Panc1 (cell line): ENCODE data around the gene CKB. TPM values are rescaled to one million over a fixed set of nuclear protein-coding genes. Genes with fewer than 3 reads are reported as not detected.

Experiments used
- ATAC-seq: fragments of 200-7000 bp; cut with Tn5 transposase; 2 replicates; pipeline ENCODE4 v1.9.1; 2020; ENCODE audit warnings: mild to moderate bottlenecking, moderate library complexity
- BruUV-seq: library from RNA; stranded (reverse); fragments of 400-500 nt; replicated peaks from 2 replicates; lab custom pipeline; 2021; lab: Mats Ljungman, UMichigan
- CTCF ChIA-PET: fragments of 300-600 bp; sonication (Branson Sonifier 250); formaldehyde crosslinking; loops from one replicate; lab custom pipeline; 2022; ENCODE audit warnings: antibody characterized with exemption; lab: Charles Lee
- POLR2A ChIA-PET: fragments of 300-600 bp; sonication (Branson Sonifier 250); formaldehyde crosslinking; loops from one replicate; lab custom pipeline; 2022; ENCODE audit warnings: antibody characterized with exemption; lab: Charles Lee
- DNase-seq: peaks from one replicate; pipeline ENCODE4 v3.0.0-alpha.2; 2010; ENCODE audit warnings: low read depth, low spot score
- H3K27ac ChIP-seq: 2 replicates; pipeline ENCODE4 v1.5.1; 2011; ENCODE audit warnings: mild to moderate bottlenecking, low read length, inconsistent platforms
- H3K27me3 ChIP-seq: fragments of 200-500 bp; sonication (Bioruptor generic); 2 replicates; pipeline ENCODE4 v1.6.0; 2014; ENCODE audit warnings: low read length, inconsistent platforms; ENCODE audit not compliant: control insufficient read depth, insufficient read depth
- H3K36me3 ChIP-seq: fragments of 200-500 bp; sonication (Bioruptor generic); 2 replicates; pipeline ENCODE4 v1.5.1; 2014; ENCODE audit warnings: inconsistent platforms, mild to moderate bottlenecking, low read length, moderate library complexity; ENCODE audit not compliant: control insufficient read depth, insufficient read depth
- H3K4me1 ChIP-seq: 2 replicates; pipeline ENCODE4 v1.5.1; 2011; ENCODE audit warnings: inconsistent platforms, mild to moderate bottlenecking, low read length, moderate library complexity; ENCODE audit not compliant: control insufficient read depth, insufficient read depth
- H3K4me3 ChIP-seq, 2 experiments: 2 replicates each; pipeline ENCODE4 v1.5.1; 2011 to 2012; ENCODE audit warnings: low read depth in 2 of 2, low read length in 2 of 2, mild to moderate bottlenecking in 2 of 2, inconsistent platforms in 1 of 2, moderate library complexity in 1 of 2
- H3K9me3 ChIP-seq: fragments of 200-500 bp; sonication (Bioruptor generic); 2 replicates; pipeline ENCODE4 v1.5.1; 2014; ENCODE audit warnings: low read depth, mild to moderate bottlenecking, inconsistent platforms, low read length, moderate library complexity; ENCODE audit not compliant: control insufficient read depth, insufficient read depth
- POLR2AphosphoS5 ChIP-seq: IDR thresholded peaks from 2 replicates; pipeline ENCODE4 v1.6.1; 2012; ENCODE audit warnings: mild to moderate bottlenecking, low read depth, low read length, moderate library complexity
- SIN3A ChIP-seq: IDR thresholded peaks from 2 replicates; pipeline ENCODE4 v1.6.1; 2012; ENCODE audit warnings: low read depth, mild to moderate bottlenecking, low read length, moderate library complexity, borderline replicate concordance; ENCODE audit not compliant: insufficient read depth
- TCF7L2 ChIP-seq: IDR thresholded peaks from 2 replicates; pipeline ENCODE4 v1.6.1; 2011; ENCODE audit warnings: mild to moderate bottlenecking, low read depth, low read length, inconsistent platforms
- in situ Hi-C: cut with HindIII; loops from 2 replicates; pipeline ENCODE4 v1.10.0; 2016; ENCODE audit warnings: low sequenced_read_pairs, low pct_unique_long_range_greater_than_20kb
- intact Hi-C: fragments of 100-400 bp; cut with micrococcal nuclease; formaldehyde crosslinking; loops from one replicate; pipeline ENCODE4 v1.10.0; 2022; ENCODE audit not compliant: unreplicated experiment
- total RNA-seq: library from RNA; stranded (reverse); gene quantifications from one replicate; pipeline ENCODE4 v1.2.1, GENCODE V29; 2021; ENCODE audit not compliant: unreplicated experiment
- TF ChIP-seq, protein P1 (sequence below): fragments of 450-650 bp; IDR thresholded peaks from 2 replicates; pipeline ENCODE4 v1.5.1; 2017; ENCODE audit warnings: mild to moderate bottlenecking
- TF ChIP-seq, protein P2 (sequence below), 2 experiments: IDR thresholded peaks; 2 replicates each; pipeline ENCODE4 v1.6.1; 2011 to 2012; ENCODE audit warnings: low read depth in 2 of 2, control low read depth in 1 of 2, low read length in 1 of 2, mild to moderate bottlenecking in 1 of 2, moderate library complexity in 1 of 2; ENCODE audit not compliant: insufficient read depth in 1 of 2

Gene CKB
- total RNA-seq, 1 experiment from 2014 or later = 436 TPM

DNA sequence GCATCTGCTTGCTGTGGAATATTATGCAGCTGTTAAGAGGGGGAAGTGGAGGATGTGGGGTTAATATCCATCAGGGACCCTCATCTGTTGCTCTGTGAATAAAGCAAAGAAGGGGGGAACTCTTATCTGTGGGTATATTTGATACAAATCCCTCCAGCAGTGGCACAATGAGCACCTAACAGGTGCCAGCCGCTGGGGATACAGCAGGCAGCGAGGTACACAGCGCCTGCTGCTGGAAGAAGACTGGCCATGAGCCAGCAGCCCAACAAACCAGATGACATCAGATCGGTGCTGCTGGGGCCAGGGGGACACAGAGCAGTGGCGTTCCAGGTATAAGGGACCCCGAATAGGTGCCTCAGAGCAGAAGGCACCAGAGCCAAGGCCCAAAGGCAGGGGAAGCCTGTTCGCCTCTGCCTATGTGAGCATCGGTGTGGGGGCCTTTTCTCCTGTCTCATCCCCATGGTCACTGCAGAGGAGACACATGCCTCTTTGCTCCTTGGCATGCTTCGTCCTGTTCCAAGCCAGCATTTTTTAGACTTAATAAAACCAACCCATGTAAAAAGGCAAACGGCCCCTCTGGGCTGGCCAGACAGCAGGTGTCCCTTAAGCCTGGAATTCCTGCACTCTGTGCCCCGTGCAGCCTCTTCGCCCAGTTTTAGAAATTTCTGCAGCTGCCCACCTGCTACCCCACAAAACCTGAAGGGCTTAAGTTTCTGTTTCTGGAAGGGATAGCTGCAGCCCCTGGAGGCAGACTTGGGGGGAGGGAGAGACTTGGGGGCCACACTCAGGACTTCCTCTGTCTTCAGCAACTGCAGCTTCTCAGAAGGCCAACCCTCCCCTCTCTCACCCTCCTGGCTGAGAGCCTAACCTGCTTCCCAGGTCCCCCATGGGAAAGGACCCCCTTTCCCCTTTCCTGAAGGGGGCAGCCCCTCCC, 1.6 kb upstream of the CKB start:
- in situ Hi-C loops = no loop called here
- H3K27me3 ChIP-seq = no peaks in the 10 kb centered on the region
- no peak for ATAC-seq
- no peaks in the 10 kb centered on the region for H3K9me3 ChIP-seq
- no peak overlapping the region for H3K4me3 ChIP-seq
- no peak overlapping the region for H3K27ac ChIP-seq
- ChIA-PET POLR2A (interaction anchor here (0.5 kb wide), 1 partner anchor 708 kb away, joined by 3 read pairs; no protein-coding TSS in a partner anchor), CTCF (no interaction called here)
- BruUV-seq = no TSS peak
- peaks cover 1% of the 10 kb centered on the region; the same call in 1 of the 2 replicates for H3K36me3 ChIP-seq
- peaks cover 40% of the 10 kb centered on the region for H3K4me1 ChIP-seq
- TF ChIP-seq, protein P1, sequence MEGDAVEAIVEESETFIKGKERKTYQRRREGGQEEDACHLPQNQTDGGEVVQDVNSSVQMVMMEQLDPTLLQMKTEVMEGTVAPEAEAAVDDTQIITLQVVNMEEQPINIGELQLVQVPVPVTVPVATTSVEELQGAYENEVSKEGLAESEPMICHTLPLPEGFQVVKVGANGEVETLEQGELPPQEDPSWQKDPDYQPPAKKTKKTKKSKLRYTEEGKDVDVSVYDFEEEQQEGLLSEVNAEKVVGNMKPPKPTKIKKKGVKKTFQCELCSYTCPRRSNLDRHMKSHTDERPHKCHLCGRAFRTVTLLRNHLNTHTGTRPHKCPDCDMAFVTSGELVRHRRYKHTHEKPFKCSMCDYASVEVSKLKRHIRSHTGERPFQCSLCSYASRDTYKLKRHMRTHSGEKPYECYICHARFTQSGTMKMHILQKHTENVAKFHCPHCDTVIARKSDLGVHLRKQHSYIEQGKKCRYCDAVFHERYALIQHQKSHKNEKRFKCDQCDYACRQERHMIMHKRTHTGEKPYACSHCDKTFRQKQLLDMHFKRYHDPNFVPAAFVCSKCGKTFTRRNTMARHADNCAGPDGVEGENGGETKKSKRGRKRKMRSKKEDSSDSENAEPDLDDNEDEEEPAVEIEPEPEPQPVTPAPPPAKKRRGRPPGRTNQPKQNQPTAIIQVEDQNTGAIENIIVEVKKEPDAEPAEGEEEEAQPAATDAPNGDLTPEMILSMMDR = no peak
- TF ChIP-seq POLR2AphosphoS5 (no peak), SIN3A (no peak), TCF7L2 (no peak)
- TF ChIP-seq, protein P2, sequence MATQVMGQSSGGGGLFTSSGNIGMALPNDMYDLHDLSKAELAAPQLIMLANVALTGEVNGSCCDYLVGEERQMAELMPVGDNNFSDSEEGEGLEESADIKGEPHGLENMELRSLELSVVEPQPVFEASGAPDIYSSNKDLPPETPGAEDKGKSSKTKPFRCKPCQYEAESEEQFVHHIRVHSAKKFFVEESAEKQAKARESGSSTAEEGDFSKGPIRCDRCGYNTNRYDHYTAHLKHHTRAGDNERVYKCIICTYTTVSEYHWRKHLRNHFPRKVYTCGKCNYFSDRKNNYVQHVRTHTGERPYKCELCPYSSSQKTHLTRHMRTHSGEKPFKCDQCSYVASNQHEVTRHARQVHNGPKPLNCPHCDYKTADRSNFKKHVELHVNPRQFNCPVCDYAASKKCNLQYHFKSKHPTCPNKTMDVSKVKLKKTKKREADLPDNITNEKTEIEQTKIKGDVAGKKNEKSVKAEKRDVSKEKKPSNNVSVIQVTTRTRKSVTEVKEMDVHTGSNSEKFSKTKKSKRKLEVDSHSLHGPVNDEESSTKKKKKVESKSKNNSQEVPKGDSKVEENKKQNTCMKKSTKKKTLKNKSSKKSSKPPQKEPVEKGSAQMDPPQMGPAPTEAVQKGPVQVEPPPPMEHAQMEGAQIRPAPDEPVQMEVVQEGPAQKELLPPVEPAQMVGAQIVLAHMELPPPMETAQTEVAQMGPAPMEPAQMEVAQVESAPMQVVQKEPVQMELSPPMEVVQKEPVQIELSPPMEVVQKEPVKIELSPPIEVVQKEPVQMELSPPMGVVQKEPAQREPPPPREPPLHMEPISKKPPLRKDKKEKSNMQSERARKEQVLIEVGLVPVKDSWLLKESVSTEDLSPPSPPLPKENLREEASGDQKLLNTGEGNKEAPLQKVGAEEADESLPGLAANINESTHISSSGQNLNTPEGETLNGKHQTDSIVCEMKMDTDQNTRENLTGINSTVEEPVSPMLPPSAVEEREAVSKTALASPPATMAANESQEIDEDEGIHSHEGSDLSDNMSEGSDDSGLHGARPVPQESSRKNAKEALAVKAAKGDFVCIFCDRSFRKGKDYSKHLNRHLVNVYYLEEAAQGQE (IDR thresholded peaks at IDR 0.05; ENCODE audit: insufficient read depth in 1 of 2, low read depth in 2 of 2, low read length in 1 of 2) = no peak
- no peak for DNase-seq
- intact Hi-C loops = no loop called here

DNA sequence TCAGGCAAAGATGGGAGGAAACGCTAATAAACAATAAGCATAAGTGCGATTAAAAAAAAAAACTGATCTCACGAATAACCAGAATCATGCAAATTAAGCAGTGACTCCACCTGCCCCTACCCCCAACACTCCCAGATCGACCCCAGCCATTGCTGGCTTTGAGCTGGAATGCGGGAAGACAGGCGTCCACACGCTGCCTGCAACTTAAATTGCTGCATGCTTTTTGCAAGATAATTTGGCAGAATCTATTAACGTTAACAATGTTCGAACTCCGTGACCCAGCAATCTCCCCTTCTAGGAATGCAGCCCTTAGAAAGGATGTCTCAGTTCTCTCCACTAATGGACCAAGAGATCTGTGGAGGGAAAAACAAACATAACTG, 935 bp upstream of the CKB start:
- no peak overlapping the region for H3K4me3 ChIP-seq
- intact Hi-C loops = no loop called here
- peaks cover 47% of the 10 kb centered on the region for H3K4me1 ChIP-seq
- CTCF ChIA-PET = no interaction called here
- BruUV-seq = no TSS peak
- TF ChIP-seq TCF7L2 = no peak
- TF ChIP-seq, protein P1 = no peak
- no peak for TF ChIP-seq POLR2AphosphoS5
- no peak for TF ChIP-seq SIN3A
- TF ChIP-seq, protein P2 (IDR thresholded peaks at IDR 0.05; ENCODE audit: insufficient read depth in 1 of 2, low read depth in 2 of 2, low read length in 1 of 2) = no peak
- POLR2A ChIA-PET = no interaction called here
- in situ Hi-C loops = no loop called here
- no peaks in the 10 kb centered on the region for H3K27me3 ChIP-seq
- ATAC-seq (no peak), DNase-seq (no peak)
- no peaks in the 10 kb centered on the region; the same call in 1 of the 2 replicates for H3K36me3 ChIP-seq
- H3K27ac ChIP-seq = no peak overlapping the region
- H3K9me3 ChIP-seq = no peaks in the 10 kb centered on the region
